OCI-LY3 (cell line): ENCODE measurements around the gene LANCL3.

Source experiments
- H2AFZ ChIP-seq: fragments of 200-600, 300-600 bp; shearing (Covaris generic); 2 replicates; pipeline ENCODE4 v1.6.0; 2014; ENCODE audit warnings: antibody characterized with exemption, low read depth, low read length
- H3K27ac ChIP-seq: fragments of 200-600, 300-600 bp; sonication (generic); 2 replicates; pipeline ENCODE4 v1.5.1; 2014; ENCODE audit warnings: mild to moderate bottlenecking, low read length, moderate library complexity, mixed read lengths
- H3K27me3 ChIP-seq: fragments of 200-600, 300-600 bp; sonication (generic); 2 replicates; pipeline ENCODE4 v1.6.1; 2014; ENCODE audit warnings: low read depth, low read length, mixed read lengths
- H3K36me3 ChIP-seq: fragments of 200-600, 300-600 bp; sonication (generic); replicated peaks from 2 replicates; pipeline ENCODE3; 2014; ENCODE audit warnings: low read depth, low read length, mixed read lengths
- H3K4me1 ChIP-seq: fragments of 300-600, 200-600 bp; sonication (generic); 2 replicates; pipeline ENCODE4 v1.6.1; 2014; ENCODE audit warnings: low read length, mixed read lengths
- H3K4me2 ChIP-seq: fragments of 200-600, 300-600 bp; sonication (generic); 2 replicates; pipeline ENCODE4 v1.6.1; 2014; ENCODE audit warnings: low read length, mixed read lengths
- H3K4me3 ChIP-seq: fragments of 300-600, 200-600 bp; sonication (generic); 2 replicates; pipeline ENCODE4 v1.5.1; 2014; ENCODE audit warnings: antibody characterized with exemption, mild to moderate bottlenecking, low read length, moderate library complexity
- H3K79me2 ChIP-seq: fragments of 300-600, 200-600 bp; shearing (Covaris generic); 2 replicates; pipeline ENCODE4 v1.6.1; 2014; ENCODE audit warnings: mild to moderate bottlenecking, low read length, mixed read lengths
- H3K9ac ChIP-seq: fragments of 300-600, 200-600 bp; shearing (Covaris generic); 2 replicates; pipeline ENCODE4 v1.6.0; 2014; ENCODE audit warnings: mild to moderate bottlenecking, low read length, moderate library complexity
- H3K9me3 ChIP-seq: fragments of 200-600, 300-600 bp; shearing (Covaris generic); 2 replicates; pipeline ENCODE4 v1.6.1; 2014; ENCODE audit warnings: low read length, mixed read lengths; ENCODE audit not compliant: insufficient read depth
- H4K20me1 ChIP-seq: fragments of 200-600, 300-600 bp; sonication (generic); 2 replicates; pipeline ENCODE4 v1.6.1; 2016; ENCODE audit warnings: low read length, mixed read lengths; ENCODE audit not compliant: insufficient read depth
- EZH2phosphoT487 ChIP-seq: fragments of 200-600 bp; shearing (Covaris generic); IDR thresholded peaks from 2 replicates; pipeline ENCODE4 v1.6.1; 2018; ENCODE audit warnings: antibody characterized with exemption, mixed run types, low read depth
- TF ChIP-seq, protein P1 (sequence below): fragments of 200-600, 300-600 bp; sonication (generic); IDR thresholded peaks from 2 replicates; pipeline ENCODE4 v1.5.1; 2014; ENCODE audit warnings: antibody characterized with exemption, low read length, low read depth

The LANCL3 gene

DNA sequence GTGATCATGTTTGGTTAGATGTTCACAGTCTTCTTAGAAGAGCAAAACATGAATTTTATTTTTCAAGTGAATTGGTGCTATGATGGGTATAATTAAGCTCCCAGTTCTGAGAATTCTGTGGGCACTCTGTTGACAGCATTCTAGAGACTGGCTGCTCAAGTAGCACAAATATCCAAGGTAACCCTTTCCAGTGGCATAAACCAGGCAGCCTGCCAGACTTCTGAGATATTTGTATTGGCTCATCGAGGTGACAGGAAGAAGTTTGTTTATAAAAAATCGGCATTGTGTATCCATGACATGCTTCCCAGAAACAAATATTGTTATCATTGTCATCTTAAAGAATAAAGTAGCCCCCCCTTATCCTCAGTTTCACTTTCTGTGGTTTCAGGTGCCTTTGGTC, 28.3 kb downstream of the LANCL3 start:
- no peak overlapping the region for H3K4me2 ChIP-seq
- no peaks in the 10 kb centered on the region for H4K20me1 ChIP-seq
- no peak overlapping the region for H3K27ac ChIP-seq
- no peak overlapping the region for H2AFZ ChIP-seq
- H3K79me2 ChIP-seq = no peaks in the 10 kb centered on the region
- no peaks in the 10 kb centered on the region for H3K27me3 ChIP-seq
- H3K36me3 ChIP-seq = no peaks in the 10 kb centered on the region
- TF ChIP-seq, protein P1, sequence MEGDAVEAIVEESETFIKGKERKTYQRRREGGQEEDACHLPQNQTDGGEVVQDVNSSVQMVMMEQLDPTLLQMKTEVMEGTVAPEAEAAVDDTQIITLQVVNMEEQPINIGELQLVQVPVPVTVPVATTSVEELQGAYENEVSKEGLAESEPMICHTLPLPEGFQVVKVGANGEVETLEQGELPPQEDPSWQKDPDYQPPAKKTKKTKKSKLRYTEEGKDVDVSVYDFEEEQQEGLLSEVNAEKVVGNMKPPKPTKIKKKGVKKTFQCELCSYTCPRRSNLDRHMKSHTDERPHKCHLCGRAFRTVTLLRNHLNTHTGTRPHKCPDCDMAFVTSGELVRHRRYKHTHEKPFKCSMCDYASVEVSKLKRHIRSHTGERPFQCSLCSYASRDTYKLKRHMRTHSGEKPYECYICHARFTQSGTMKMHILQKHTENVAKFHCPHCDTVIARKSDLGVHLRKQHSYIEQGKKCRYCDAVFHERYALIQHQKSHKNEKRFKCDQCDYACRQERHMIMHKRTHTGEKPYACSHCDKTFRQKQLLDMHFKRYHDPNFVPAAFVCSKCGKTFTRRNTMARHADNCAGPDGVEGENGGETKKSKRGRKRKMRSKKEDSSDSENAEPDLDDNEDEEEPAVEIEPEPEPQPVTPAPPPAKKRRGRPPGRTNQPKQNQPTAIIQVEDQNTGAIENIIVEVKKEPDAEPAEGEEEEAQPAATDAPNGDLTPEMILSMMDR = no peak
- TF ChIP-seq EZH2phosphoT487 = no peak
- H3K4me3 ChIP-seq = no peak overlapping the region
- peaks cover 10% of the 10 kb centered on the region for H3K4me1 ChIP-seq
- H3K9me3 ChIP-seq = no peaks in the 10 kb centered on the region
- H3K9ac ChIP-seq = no peak overlapping the region

DNA sequence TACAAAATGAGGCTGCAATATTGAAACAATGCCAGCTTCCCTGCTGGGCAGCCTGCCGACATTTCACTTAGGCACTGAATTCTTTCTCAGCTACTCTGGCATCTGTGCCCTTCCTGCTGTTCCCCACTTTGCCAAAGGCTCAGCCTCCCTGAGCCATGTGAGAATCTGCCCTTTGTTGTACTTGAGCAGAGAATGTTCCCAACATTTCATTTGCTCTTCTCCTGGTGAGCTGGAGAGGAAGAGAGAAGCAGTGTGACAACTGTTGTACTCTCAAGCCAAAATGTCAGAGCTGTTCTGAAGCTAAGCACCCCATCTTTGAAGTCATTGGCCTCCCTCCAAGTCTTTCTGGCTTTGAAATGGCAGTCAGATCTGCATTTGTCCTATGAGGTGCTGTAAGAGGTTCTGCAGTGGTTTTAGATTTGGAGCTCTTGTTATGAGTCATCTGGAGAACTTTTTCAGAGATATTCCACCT, 32.5 kb downstream of the LANCL3 start:
- H2AFZ ChIP-seq = no peak overlapping the region
- H3K4me3 ChIP-seq = no peak overlapping the region
- H3K79me2 ChIP-seq = no peaks in the 10 kb centered on the region
- H3K36me3 ChIP-seq = no peaks in the 10 kb centered on the region
- no peak overlapping the region for H3K9ac ChIP-seq
- H3K27ac ChIP-seq = no peak overlapping the region
- no peaks in the 10 kb centered on the region for H3K9me3 ChIP-seq
- peaks cover 10% of the 10 kb centered on the region for H3K4me1 ChIP-seq
- H4K20me1 ChIP-seq = no peaks in the 10 kb centered on the region
- no peaks in the 10 kb centered on the region for H3K27me3 ChIP-seq
- TF ChIP-seq EZH2phosphoT487 = no peak
- TF ChIP-seq, protein P1 = no peak
- H3K4me2 ChIP-seq = peak overlapping the region; percentile 20; the same call in 1 of the 2 replicates

DNA sequence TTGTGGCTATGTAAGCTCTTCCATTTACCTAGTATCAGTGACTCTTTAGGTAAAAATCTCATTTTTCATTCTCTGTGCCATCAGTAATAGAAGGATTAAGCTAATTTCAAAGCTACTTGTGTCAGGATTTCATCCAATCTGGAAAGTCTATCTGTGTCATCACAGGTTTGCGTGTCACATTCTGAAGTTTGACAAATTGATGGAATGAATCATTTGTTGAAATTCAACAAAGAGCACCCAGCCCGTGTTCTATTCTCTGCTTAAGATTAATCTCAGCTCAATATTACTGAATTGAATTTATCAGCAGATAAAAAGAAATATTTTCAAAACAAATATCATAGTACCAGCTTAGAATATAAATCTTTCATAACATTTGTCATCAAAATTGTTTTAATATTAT, 35.8 kb downstream of the LANCL3 start:
- TF ChIP-seq, protein P1 = no peak
- no peak for TF ChIP-seq EZH2phosphoT487
- Histone ChIP-seq H2AFZ (no peak overlapping the region), H3K9me3 (no peaks in the 10 kb centered on the region), H3K9ac (no peak overlapping the region), H3K36me3 (no peaks in the 10 kb centered on the region), H3K27ac (no peak overlapping the region), H3K79me2 (no peaks in the 10 kb centered on the region), H3K4me1 (peaks cover 10% of the 10 kb centered on the region), H3K4me2 (no peak overlapping the region), H3K27me3 (no peaks in the 10 kb centered on the region), H3K4me3 (no peak overlapping the region), H4K20me1 (no peaks in the 10 kb centered on the region)

DNA sequence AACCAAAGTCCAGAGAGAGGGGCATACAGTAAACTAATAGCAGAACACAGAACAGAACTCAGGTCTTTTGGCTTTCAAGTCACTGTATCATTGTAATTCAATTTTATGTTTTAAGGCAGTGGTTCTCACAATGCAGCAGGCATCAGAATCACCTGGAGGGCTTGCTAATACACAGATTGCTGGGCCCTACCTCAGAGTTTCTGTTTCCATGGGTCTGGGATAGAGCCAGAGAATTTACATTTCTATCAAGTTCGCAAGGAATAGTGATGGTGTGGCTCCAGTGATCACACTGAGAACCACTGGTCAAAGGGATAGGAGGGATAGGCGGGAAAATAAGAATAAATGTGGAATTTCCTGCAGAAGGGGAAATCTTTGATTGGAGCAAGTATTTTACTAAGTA, 36.7 kb downstream of the LANCL3 start:
- TF ChIP-seq, protein P1 = no peak
- no peak for TF ChIP-seq EZH2phosphoT487
- H3K27me3 ChIP-seq = no peaks in the 10 kb centered on the region
- H3K27ac ChIP-seq = no peak overlapping the region
- H3K9ac ChIP-seq = no peak overlapping the region
- H3K36me3 ChIP-seq = no peaks in the 10 kb centered on the region
- no peak overlapping the region for H2AFZ ChIP-seq
- no peaks in the 10 kb centered on the region for H4K20me1 ChIP-seq
- peaks cover 10% of the 10 kb centered on the region for H3K4me1 ChIP-seq
- no peaks in the 10 kb centered on the region for H3K79me2 ChIP-seq
- no peak overlapping the region for H3K4me3 ChIP-seq
- no peak overlapping the region for H3K4me2 ChIP-seq
- no peaks in the 10 kb centered on the region for H3K9me3 ChIP-seq
